OCI-LY7 (cell line): Measurements from ENCODE around the gene ARL3. TPM values are rescaled to one million over a fixed set of nuclear protein-coding genes. Genes with fewer than 3 reads are reported as not detected.

Experiments used
- BruUV-seq: library from RNA; stranded (reverse); fragments of 400-500 nt; replicated peaks from 2 replicates; lab custom pipeline; 2021; lab: Mats Ljungman, UMichigan
- CTCF ChIA-PET: fragments of 300-600 bp; sonication (Branson Sonifier 250); formaldehyde crosslinking; loops from one replicate; lab custom pipeline; 2022; ENCODE audit warnings: antibody characterized with exemption; ENCODE audit not compliant: unreplicated experiment; lab: Charles Lee
- POLR2A ChIA-PET: fragments of 300-600 bp; sonication (Branson Sonifier 250); formaldehyde crosslinking; loops from one replicate; lab custom pipeline; 2022; ENCODE audit warnings: antibody characterized with exemption; lab: Charles Lee
- DNase-seq: peaks from one replicate; pipeline ENCODE4 v3.0.0-alpha.2; 2015; ENCODE audit warnings: low spot score
- H2AFZ ChIP-seq: fragments of 200-600 bp; sonication (generic), shearing (Covaris generic); 2 replicates; pipeline ENCODE4 v1.6.1; 2014; ENCODE audit warnings: mild to moderate bottlenecking, antibody characterized with exemption, low read length, moderate library complexity
- H3K27ac ChIP-seq: fragments of 200-600 bp; sonication (generic); 2 replicates; pipeline ENCODE4 v1.5.1; 2014; ENCODE audit warnings: mixed run types, low read depth, mild to moderate bottlenecking, moderate library complexity, low read length, inconsistent platforms; ENCODE audit not compliant: poor library complexity, severe bottlenecking
- H3K36me3 ChIP-seq: fragments of 200-600 bp; sonication (generic); 2 replicates; pipeline ENCODE4 v1.6.1; 2014; ENCODE audit warnings: mild to moderate bottlenecking, antibody characterized with exemption, low read length, moderate library complexity, mixed read lengths; ENCODE audit not compliant: insufficient read depth
- H3K4me1 ChIP-seq: fragments of 200-600 bp; sonication (generic); 2 replicates; pipeline ENCODE4 v1.5.1; 2014; ENCODE audit warnings: mild to moderate bottlenecking, low read length; ENCODE audit not compliant: insufficient read depth, poor library complexity, severe bottlenecking
- H3K4me2 ChIP-seq: fragments of 200-600 bp; sonication (generic); 2 replicates; pipeline ENCODE4 v1.6.1; 2014; ENCODE audit warnings: mild to moderate bottlenecking, low read length
- H3K4me3 ChIP-seq: fragments of 200-600 bp; sonication (generic); 2 replicates; pipeline ENCODE4 v1.5.1; 2014; ENCODE audit warnings: mild to moderate bottlenecking, low read depth, low read length; ENCODE audit not compliant: poor library complexity, severe bottlenecking
- H3K79me2 ChIP-seq: fragments of 200-600 bp; sonication (generic); 2 replicates; pipeline ENCODE4 v1.6.1; 2016; ENCODE audit warnings: low read depth, mild to moderate bottlenecking, low read length, moderate library complexity, mixed read lengths; ENCODE audit not compliant: insufficient read depth
- H3K9me2 ChIP-seq: fragments of 200-600 bp; sonication (generic); 2 replicates; pipeline ENCODE4 v1.6.1; 2016; ENCODE audit warnings: mild to moderate bottlenecking, low read length, mixed read lengths; ENCODE audit not compliant: insufficient read depth
- H3K9me3 ChIP-seq: fragments of 200-600 bp; sonication (generic); 2 replicates; pipeline ENCODE4 v1.6.1; 2014; ENCODE audit warnings: mild to moderate bottlenecking, mixed run types, low read length, mixed read lengths
- H4K20me1 ChIP-seq: fragments of 200-600 bp; sonication (generic); 2 replicates; pipeline ENCODE4 v1.6.1; 2014; ENCODE audit warnings: mild to moderate bottlenecking, antibody characterized with exemption, low read length, moderate library complexity, mixed read lengths; ENCODE audit not compliant: insufficient read depth
- CTCF ChIP-seq: fragments of 200-600 bp; sonication (generic); conservative IDR thresholded peaks from 2 replicates; pipeline ENCODE4 v1.5.1; 2014; ENCODE audit warnings: mild to moderate bottlenecking, antibody characterized with exemption, low read length, moderate library complexity, mixed read lengths
- EZH2phosphoT487 ChIP-seq: fragments of 200-600 bp; sonication (generic); IDR thresholded peaks from 2 replicates; pipeline ENCODE4 v1.6.1; 2018; ENCODE audit warnings: low read depth, borderline replicate concordance, mild to moderate bottlenecking, mixed run types, antibody characterized with exemption, low read length, moderate library complexity, mixed read lengths
- intact Hi-C: fragments of 100-400 bp; cut with micrococcal nuclease; formaldehyde crosslinking; loops from one replicate; pipeline ENCODE4 v1.10.0; 2022; ENCODE audit not compliant: unreplicated experiment
- total RNA-seq, 2 experiments: library from RNA; depleted of rRNA in 1 of 2; stranded (reverse); fragments of >200 nt in 1 of 2; shearing (Covaris generic) in 1 of 2; gene quantifications; 2 replicates each; pipeline ENCODE4 v1.2.3, GENCODE V29; 2014 to 2022

Gene ARL3
- total RNA-seq, 2 experiments from 2014 or later, result 7.3 to 11.7 TPM

GRCh38 chr10:102627736-102628293 lies 86.4 kb downstream of the ARL3 start:
- Histone ChIP-seq H3K9me3 (no peaks in the 10 kb centered on the region), H3K9me2 (no peaks in the 10 kb centered on the region), H3K27ac (no peak overlapping the region), H2AFZ (no peak overlapping the region), H3K36me3 (no peaks in the 10 kb centered on the region), H3K4me1 (peaks cover 22% of the 10 kb centered on the region), H3K79me2 (no peaks in the 10 kb centered on the region), H3K4me3 (no peak overlapping the region), H4K20me1 (no peaks in the 10 kb centered on the region), H3K4me2 (no peak overlapping the region)
- intact Hi-C loops, result no loop called here
- CTCF ChIA-PET, result interaction anchor here (0.8 kb wide), 1 partner anchor 13 kb away, joined by 3 read pairs; no protein-coding TSS in a partner anchor
- TF ChIP-seq EZH2phosphoT487 (no peak), CTCF (no peak)
- POLR2A ChIA-PET, result no interaction called here
- DNase-seq, result no peak
- no TSS peak for BruUV-seq

GRCh38 chr10:102627291-102627735 lies 86.9 kb downstream of the ARL3 start:
- TF ChIP-seq CTCF (no peak), EZH2phosphoT487 (no peak)
- no peak overlapping the region for H3K27ac ChIP-seq
- no peak overlapping the region for H3K4me2 ChIP-seq
- no peaks in the 10 kb centered on the region for H3K9me2 ChIP-seq
- intact Hi-C loops, result no loop called here
- CTCF ChIA-PET, result interaction anchor here (0.8 kb wide), 1 partner anchor 12 kb away, joined by 3 read pairs; no protein-coding TSS in a partner anchor
- H3K79me2 ChIP-seq, result no peaks in the 10 kb centered on the region
- POLR2A ChIA-PET, result no interaction called here
- H3K36me3 ChIP-seq, result no peaks in the 10 kb centered on the region
- H3K9me3 ChIP-seq, result no peaks in the 10 kb centered on the region
- no peak for DNase-seq
- no peaks in the 10 kb centered on the region for H4K20me1 ChIP-seq
- no peak overlapping the region for H2AFZ ChIP-seq
- no peak overlapping the region for H3K4me3 ChIP-seq
- peaks cover 19% of the 10 kb centered on the region for H3K4me1 ChIP-seq
- BruUV-seq, result no TSS peak

GRCh38 chr10:102626026-102626685 lies 88.0 kb downstream of the ARL3 start:
- no peak for DNase-seq
- Histone ChIP-seq H3K4me2 (no peak overlapping the region), H3K27ac (no peak overlapping the region), H3K36me3 (no peaks in the 10 kb centered on the region), H3K9me2 (no peaks in the 10 kb centered on the region), H3K4me3 (no peak overlapping the region), H3K4me1 (peaks cover 19% of the 10 kb centered on the region), H3K9me3 (no peaks in the 10 kb centered on the region), H2AFZ (no peak overlapping the region), H4K20me1 (no peaks in the 10 kb centered on the region), H3K79me2 (no peaks in the 10 kb centered on the region)
- POLR2A ChIA-PET, result no interaction called here
- TF ChIP-seq EZH2phosphoT487, result no peak
- intact Hi-C loops, result no loop called here
- no TSS peak for BruUV-seq
- CTCF ChIA-PET, result no interaction called here
